HG03175 (cell line): Measurements from ENCODE around the gene CYP26A1.

ENCODE experiments used
- ATAC-seq: cut with Tn5 transposase; IDR thresholded peaks from one replicate; pipeline ENCODE4 v1.9.1; 2021; ENCODE audit warnings: mild to moderate bottlenecking, moderate library complexity; ENCODE audit not compliant: unreplicated experiment

The CYP26A1 gene

GRCh38 chr10:93064874-93065660, 8.6 kb upstream of the CYP26A1 start:
- no peak for ATAC-seq

GRCh38 chr10:93065675-93066543, 7.8 kb upstream of the CYP26A1 start:
- no peak for ATAC-seq

GRCh38 chr10:93066544-93066913, 7.2 kb upstream of the CYP26A1 start:
- no peak for ATAC-seq

GRCh38 chr10:93067443-93068365, 6.0 kb upstream of the CYP26A1 start:
- no peak for ATAC-seq

GRCh38 chr10:93068411-93069244, 5.1 kb upstream of the CYP26A1 start:
- no peak for ATAC-seq

GRCh38 chr10:93069245-93069561, 4.5 kb upstream of the CYP26A1 start:
- no peak for ATAC-seq

GRCh38 chr10:93070378-93071176, 3.1 kb upstream of the CYP26A1 start:
- ATAC-seq, result no peak

GRCh38 chr10:93071177-93071472, 2.6 kb upstream of the CYP26A1 start:
- no peak for ATAC-seq

GRCh38 chr10:93071674-93072224, 1.9 kb upstream of the CYP26A1 start:
- no peak for ATAC-seq

- ATAC-seq, result no peak
These were observed 1.4 kb upstream of the CYP26A1 start for GRCh38 chr10:93072225-93072712.

- ATAC-seq, result no peak
These were observed 767 bp upstream of the CYP26A1 start for GRCh38 chr10:93072713-93073538.

GRCh38 chr10:93074147-93074596, 479 bp downstream of the CYP26A1 start:
- ATAC-seq, result no peak

GRCh38 chr10:93074597-93075368, 1.1 kb downstream of the CYP26A1 start:
- no peak for ATAC-seq

GRCh38 chr10:93075369-93076221, 1.9 kb downstream of the CYP26A1 start:
- peak; percentile 66 for ATAC-seq

GRCh38 chr10:93076871-93077270, 3.2 kb downstream of the CYP26A1 start:
- no peak for ATAC-seq

GRCh38 chr10:93077860-93078337, 4.2 kb downstream of the CYP26A1 start:
- ATAC-seq, result no peak
